22Rv1 (cell line): ENCODE measurements around the gene IGSF3.
A peak's percentile ranks its signal among the peaks of the same experiment; 100 is the strongest.
"Not testable (repeated sequence)": the region's sequence is repeated elsewhere in the genome, so short reads cannot be mapped to it uniquely, and the experiment has no call there.

Source experiments
- H3K27ac ChIP-seq: fragments of 450-650 bp; 2 replicates; pipeline ENCODE4 v1.5.1; 2017
- ZFX ChIP-seq: fragments of 450-650 bp; IDR thresholded peaks from 2 replicates; pipeline ENCODE4 v1.6.1; 2017; ENCODE audit warnings: antibody characterized with exemption, borderline replicate concordance
- TF ChIP-seq, protein P1 (sequence below): fragments of 450-650 bp; IDR thresholded peaks from 2 replicates; pipeline ENCODE4 v1.5.1; 2017; ENCODE audit warnings: mild to moderate bottlenecking

IGSF3 gene

DNA sequence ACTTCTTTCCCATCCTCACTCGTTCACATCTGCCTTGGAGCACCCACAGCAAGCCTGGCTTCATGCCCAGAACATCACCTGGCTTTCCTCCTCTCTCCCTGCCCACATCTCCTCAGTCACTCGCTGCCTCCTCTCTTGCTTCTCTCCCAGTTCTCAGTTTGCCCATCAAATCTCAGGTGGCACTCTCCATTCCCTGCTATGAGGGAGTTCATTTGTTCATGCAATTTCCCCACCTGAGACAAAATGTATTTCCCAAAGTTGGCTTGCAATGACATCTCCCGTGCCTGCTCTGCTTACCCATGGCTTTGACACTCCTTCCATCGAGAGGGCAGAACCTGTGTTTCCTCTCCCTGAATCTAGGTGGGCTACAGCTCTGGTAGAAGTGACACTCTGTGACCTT lies 33.1 kb downstream of the IGSF3 start:
- not testable (repeated sequence) for H3K27ac ChIP-seq

DNA sequence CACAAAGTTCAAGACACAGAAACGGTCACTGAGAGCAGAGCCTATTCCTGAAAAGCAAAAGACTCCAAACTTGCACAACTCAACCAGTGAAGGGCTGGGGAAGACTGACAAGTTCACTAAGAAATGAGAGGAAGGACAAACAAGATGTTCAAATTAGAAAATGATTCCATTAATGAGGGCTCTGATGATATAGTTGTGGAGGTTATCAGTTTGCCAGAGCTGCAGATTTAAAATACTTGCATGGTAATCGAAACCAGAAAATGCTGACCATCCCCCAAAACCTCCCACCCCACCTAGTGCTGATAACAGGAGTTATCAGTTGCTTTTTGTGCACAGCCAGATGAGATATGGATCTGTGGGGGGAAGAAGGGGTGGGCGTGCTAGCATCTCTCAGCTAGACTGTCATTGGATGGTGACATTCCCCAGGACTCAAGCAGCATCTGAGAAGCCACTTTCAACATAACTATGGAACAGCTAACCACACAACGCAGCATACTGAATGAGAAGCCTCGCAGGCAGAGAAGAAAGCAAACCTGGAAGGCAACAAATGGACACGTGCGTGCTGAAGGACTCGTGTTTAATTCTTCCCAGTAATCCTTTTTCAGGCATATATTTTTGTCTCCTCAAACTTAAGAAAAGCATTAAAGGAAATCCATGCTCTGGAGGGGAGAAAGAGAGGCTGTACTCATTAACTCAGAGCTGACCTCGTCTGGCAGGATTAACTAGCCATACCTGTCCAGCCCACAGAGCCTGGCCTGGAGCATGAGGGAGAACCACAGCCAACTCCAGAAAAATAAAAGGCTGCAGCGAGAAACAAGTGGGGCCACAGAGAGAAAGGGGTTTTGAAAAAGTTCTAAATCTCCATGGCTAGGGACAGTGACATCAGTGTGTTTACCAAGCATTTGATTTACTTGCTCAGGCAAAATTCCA lies 35.3 kb downstream of the IGSF3 start:
- H3K27ac ChIP-seq = not testable (repeated sequence)

DNA sequence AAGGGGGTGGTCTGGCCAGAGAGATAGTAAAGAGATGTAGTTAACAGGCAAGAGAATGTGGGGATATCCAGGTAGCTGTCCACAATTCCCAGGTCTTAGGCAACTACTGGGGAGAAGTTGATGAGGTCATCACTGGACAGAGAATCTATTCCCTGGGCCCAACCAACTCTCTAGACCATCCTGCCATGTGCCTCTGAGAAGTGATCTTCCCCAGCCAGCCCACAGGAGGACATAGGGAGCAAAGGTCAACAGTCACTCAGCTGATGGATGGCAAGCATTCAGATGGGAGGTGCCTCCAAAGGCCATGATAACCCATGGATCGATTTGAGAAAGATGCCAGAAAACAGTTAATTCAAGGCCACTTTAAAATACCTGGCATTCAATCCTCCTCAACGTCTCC lies 36.0 kb downstream of the IGSF3 start:
- not testable (repeated sequence) for H3K27ac ChIP-seq

DNA sequence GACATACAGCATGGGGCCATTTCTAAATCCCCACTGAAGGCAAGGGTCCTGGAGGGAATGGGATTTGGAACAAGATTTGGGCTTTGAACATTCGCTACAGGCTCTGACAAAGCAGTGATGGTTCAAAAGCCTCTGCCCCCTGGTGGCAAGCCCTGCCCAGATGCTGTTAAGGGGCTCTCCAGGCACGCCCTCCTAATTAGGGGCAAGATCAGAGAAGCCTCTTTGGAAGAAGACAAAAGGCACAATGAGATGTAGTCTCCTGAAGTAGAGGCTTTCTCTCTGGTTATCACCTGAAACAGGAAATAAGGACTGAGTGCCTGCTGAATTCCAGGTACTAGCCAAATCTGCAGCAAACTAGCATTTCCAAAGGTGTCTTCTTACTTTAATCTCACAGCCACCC lies 37.5 kb downstream of the IGSF3 start:
- H3K27ac ChIP-seq = not testable (repeated sequence)
- TF ChIP-seq, protein P1, sequence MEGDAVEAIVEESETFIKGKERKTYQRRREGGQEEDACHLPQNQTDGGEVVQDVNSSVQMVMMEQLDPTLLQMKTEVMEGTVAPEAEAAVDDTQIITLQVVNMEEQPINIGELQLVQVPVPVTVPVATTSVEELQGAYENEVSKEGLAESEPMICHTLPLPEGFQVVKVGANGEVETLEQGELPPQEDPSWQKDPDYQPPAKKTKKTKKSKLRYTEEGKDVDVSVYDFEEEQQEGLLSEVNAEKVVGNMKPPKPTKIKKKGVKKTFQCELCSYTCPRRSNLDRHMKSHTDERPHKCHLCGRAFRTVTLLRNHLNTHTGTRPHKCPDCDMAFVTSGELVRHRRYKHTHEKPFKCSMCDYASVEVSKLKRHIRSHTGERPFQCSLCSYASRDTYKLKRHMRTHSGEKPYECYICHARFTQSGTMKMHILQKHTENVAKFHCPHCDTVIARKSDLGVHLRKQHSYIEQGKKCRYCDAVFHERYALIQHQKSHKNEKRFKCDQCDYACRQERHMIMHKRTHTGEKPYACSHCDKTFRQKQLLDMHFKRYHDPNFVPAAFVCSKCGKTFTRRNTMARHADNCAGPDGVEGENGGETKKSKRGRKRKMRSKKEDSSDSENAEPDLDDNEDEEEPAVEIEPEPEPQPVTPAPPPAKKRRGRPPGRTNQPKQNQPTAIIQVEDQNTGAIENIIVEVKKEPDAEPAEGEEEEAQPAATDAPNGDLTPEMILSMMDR = peak; percentile 28; the same call in 1 of the 2 replicates

DNA sequence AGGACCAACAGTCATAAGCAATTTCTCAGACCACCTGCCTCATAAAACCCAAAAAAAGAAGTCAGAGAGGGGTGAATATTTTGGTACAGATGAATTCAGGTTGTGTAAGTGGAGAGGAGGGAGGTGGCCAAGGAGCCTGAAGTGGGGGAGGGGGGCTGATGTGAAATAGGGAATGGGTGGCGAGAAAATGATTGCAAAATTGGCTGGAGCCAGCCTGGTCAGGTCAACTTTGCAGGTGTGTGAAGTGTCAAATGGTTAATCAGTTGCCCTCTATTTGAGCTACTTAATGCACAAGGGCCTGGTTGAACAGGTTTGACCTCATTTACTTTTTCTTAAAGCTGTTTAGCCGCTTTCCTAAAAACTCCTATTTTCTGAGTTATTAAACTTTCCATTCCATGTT lies 38.1 kb downstream of the IGSF3 start:
- H3K27ac ChIP-seq = not testable (repeated sequence)

- TF ChIP-seq, protein P1 = no peak
- TF ChIP-seq ZFX = no peak
- no peak overlapping the region for H3K27ac ChIP-seq
These were observed 39.1 kb downstream of the IGSF3 start for GRCh38 chr1:116628448-116628847.

DNA sequence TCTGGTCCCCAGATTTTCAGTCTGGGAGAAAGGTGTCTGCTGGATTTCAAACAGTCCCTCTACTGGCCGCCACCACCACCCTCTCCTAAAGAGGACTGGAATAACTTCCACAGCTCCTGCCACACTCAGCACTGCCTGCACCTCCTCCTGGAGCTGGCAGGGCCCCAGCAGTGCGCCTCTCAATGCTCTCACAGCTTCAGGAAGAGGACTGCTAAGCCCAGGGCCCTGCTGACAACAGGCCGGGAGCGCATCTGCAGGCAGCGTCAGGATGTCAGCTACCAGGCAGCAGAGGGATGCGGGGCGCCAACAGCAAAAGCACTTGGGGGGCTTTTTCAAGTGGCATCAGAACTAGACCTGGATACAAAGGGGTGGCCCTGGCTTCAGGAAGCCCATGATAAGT lies 40.2 kb downstream of the IGSF3 start:
- H3K27ac ChIP-seq = not testable (repeated sequence)

- H3K27ac ChIP-seq = not testable (repeated sequence)
These were observed 40.6 kb downstream of the IGSF3 start for GRCh38 chr1:116626915-116627314.

GRCh38 chr1:116625155-116625554 lies 42.4 kb downstream of the IGSF3 start:
- H3K27ac ChIP-seq = not testable (repeated sequence)

DNA sequence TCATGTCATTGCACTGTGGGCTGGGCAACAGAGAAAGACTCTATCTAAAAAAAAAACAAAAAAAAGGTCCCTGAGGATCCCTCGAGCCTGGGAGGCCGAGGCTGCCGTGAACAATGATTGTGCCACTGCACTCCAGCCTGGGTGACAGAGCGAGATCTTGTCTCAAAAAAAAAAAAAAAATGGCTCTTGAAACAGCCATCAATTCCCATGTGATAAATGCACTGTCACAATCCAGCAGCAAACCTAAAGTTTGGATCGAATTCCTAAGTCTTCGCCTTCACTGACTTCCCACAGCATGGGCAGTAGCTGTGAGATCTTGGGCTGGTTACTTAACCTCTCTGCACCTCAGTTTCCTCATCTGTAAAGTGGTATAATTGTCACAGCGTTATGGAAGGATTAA lies 43.5 kb downstream of the IGSF3 start:
- no peak for TF ChIP-seq ZFX
- TF ChIP-seq, protein P1 = no peak
- H3K27ac ChIP-seq = no peak overlapping the region

GRCh38 chr1:116622496-116622895 lies 45.0 kb downstream of the IGSF3 start:
- H3K27ac ChIP-seq = not testable (repeated sequence)

DNA sequence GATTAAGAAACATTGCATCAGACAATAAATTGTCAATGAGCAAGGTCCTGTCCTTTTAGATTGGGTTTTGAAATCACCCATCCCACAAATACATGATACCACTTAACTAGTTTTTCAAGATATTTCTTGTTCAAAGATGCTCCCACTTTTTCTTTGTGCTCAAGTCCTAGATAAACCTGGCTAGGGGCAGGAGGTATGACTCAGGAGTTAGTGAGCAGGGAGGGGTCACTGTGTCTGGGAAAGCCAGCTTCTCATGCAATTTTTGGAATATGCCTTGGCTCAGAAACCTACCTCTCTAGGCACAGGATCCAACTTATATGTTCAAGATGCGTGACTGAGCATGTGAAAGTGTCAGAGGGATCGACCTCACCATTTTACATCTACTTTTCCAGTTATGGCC lies 45.8 kb downstream of the IGSF3 start:
- H3K27ac ChIP-seq = not testable (repeated sequence)

DNA sequence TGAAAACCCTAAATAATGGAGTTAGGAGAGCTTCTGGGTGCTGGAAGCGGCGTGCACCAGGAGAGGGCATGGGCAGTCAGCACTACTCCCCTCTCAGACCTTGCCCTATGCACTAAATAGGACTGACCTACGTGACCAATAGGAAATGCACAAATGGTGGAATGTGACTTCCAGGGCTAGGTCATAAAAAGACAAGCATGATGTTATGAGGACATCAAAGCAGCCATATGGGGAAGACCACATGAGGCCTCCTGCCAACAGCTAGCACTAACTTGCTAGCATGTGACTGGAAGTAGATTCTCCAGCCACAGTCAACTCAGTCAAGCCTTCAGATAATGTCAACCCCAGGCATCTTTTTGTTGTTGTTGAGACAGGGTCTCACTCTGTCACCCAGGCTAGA lies 47.1 kb downstream of the IGSF3 start:
- H3K27ac ChIP-seq = not testable (repeated sequence)

DNA sequence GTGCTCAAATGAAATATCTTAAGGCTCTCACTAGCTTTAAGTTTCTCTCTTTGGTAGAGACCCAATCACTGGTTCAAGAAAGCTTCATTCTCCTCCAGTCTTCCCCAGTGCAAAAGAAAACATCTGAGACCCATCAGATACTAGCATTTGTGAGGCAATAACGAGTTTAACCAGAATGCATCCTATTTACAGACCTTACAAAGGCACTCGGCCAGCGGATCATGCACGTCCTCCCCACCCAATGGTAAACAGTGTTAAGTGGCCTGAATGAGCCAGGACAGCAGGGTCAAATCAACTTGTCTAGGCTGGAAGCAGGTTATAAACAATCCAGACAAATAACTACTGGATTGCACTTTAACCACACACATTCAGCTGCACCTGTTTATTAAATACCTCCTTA lies 48.4 kb downstream of the IGSF3 start:
- peak overlapping the region; percentile 26; the same call in 1 of the 2 replicates for H3K27ac ChIP-seq

DNA sequence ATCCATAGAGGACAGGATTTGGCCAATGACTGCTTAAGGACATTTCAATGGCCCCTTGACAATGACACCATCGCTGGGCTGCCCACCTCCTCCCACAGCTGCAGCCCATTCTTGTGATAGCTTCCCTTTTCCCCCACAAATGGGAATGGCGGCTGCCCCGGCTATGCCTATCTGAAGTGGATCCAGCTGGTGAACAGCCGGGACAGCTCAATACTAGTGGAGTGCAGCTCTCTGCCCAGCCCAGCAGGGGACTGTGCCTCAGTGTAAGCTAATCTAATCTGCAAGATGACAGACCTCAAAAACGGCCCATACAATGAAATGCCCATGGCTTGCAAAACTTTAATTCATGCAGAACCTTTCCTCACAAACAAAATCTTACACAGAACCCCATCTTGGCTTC lies 49.7 kb downstream of the IGSF3 start:
- H3K27ac ChIP-seq = not testable (repeated sequence)

GRCh38 chr1:116613825-116614224 lies 53.7 kb downstream of the IGSF3 start:
- H3K27ac ChIP-seq = not testable (repeated sequence)

GRCh38 chr1:116609801-116610371 lies 57.6 kb downstream of the IGSF3 start:
- H3K27ac ChIP-seq = not testable (repeated sequence)

GRCh38 chr1:116608841-116609240 lies 58.7 kb downstream of the IGSF3 start:
- H3K27ac ChIP-seq = not testable (repeated sequence)
